Endothelial cell of umbilical vein (primary cell): ENCODE measurements around the gene SNN. TPM values are rescaled to one million over a fixed set of nuclear protein-coding genes. Genes with fewer than 3 reads are reported as not detected.

Source experiments
- BruUV-seq: library from RNA; stranded (reverse); fragments of 400-500 nt; replicated peaks from 2 replicates; lab custom pipeline; 2021; lab: Mats Ljungman, UMichigan
- CTCF ChIA-PET: fragments of 300-600, 350-600 bp; sonication (Branson Sonifier 250); formaldehyde crosslinking; loops from one replicate; lab custom pipeline; 2021; ENCODE audit warnings: antibody characterized with exemption, inconsistent platforms; lab: Charles Lee
- POLR2A ChIA-PET: fragments of 300-600, 350-600 bp; sonication (Branson Sonifier 250); formaldehyde crosslinking; loops from one replicate; lab custom pipeline; 2021; ENCODE audit warnings: antibody characterized with exemption, inconsistent platforms; lab: Charles Lee
- DNase-seq: peaks from one replicate; pipeline ENCODE4 v3.0.0-alpha.2; 2011; ENCODE audit warnings: low read depth, low spot score
- FAIRE-seq: peaks from 2 replicates; lab custom pipeline; 2011; peaks lifted over from hg19 to GRCh38; lab: Jason Lieb, UNC
- H2AFZ ChIP-seq: 2 replicates; pipeline ENCODE4 v1.6.0; 2012; ENCODE audit warnings: low read depth, low read length, control low read depth, inconsistent platforms
- H3K27ac ChIP-seq: 2 replicates; pipeline ENCODE4 v1.5.1; 2011; ENCODE audit warnings: low read depth, mild to moderate bottlenecking, control low read depth, low read length, moderate library complexity; ENCODE audit not compliant: insufficient read depth
- H3K27me3 ChIP-seq, 2 experiments: 2 replicates each; pipeline versions ENCODE4 v1.6.0 to v1.6.1; 2011; ENCODE audit warnings: low read length in 2 of 2, mixed read lengths in 1 of 2; ENCODE audit not compliant: control insufficient read depth in 2 of 2, insufficient read depth in 2 of 2
- H3K36me3 ChIP-seq, 2 experiments: 2 replicates in 1 of 2; 3 replicates in 1 of 2; pipeline ENCODE4 v1.5.1; 2011; ENCODE audit warnings: low read length in 2 of 2, mild to moderate bottlenecking in 1 of 2, moderate library complexity in 1 of 2; ENCODE audit not compliant: control insufficient read depth in 2 of 2, insufficient read depth in 2 of 2; ENCODE audit errors: extremely low read depth in 1 of 2
- H3K4me1 ChIP-seq: 3 replicates; pipeline ENCODE4 v1.5.1; 2011; ENCODE audit warnings: mild to moderate bottlenecking, low read length; ENCODE audit not compliant: control insufficient read depth, insufficient read depth; ENCODE audit errors: extremely low read depth
- H3K4me2 ChIP-seq: 2 replicates; pipeline ENCODE4 v1.6.1; 2011; ENCODE audit warnings: low read length, control low read depth, mixed read lengths; ENCODE audit not compliant: insufficient read depth
- H3K4me3 ChIP-seq, 3 experiments: fragments of 200-600 bp in 1 of 3; sonication (generic), shearing (Covaris generic) in 1 of 3; replicated peaks in 1 of 3; 2 replicates each; pipeline ENCODE4 v1.5.1; 2011 to 2016; ENCODE audit warnings: control low read depth in 3 of 3, low read length in 3 of 3, mild to moderate bottlenecking in 2 of 3, inconsistent platforms in 1 of 3, low read depth in 1 of 3, moderate library complexity in 1 of 3; ENCODE audit not compliant: insufficient read depth in 1 of 3
- H3K79me2 ChIP-seq: 2 replicates; pipeline ENCODE4 v1.6.0; 2012; ENCODE audit warnings: low read length, inconsistent platforms; ENCODE audit not compliant: control insufficient read depth, insufficient read depth
- H3K9ac ChIP-seq: replicated peaks from 2 replicates; pipeline ENCODE3; 2011; ENCODE audit warnings: low read length, control low read depth; ENCODE audit not compliant: insufficient read depth; ENCODE audit errors: extremely low read depth
- H3K9me1 ChIP-seq: replicated peaks from 3 replicates; pipeline ENCODE4 v1.6.0; 2011; ENCODE audit warnings: mild to moderate bottlenecking, low read length; ENCODE audit not compliant: control insufficient read depth, insufficient read depth; ENCODE audit errors: extremely low read depth
- H3K9me3 ChIP-seq: replicated peaks from 2 replicates; pipeline ENCODE4 v1.5.1; 2012; ENCODE audit warnings: low read length, inconsistent platforms; ENCODE audit not compliant: control insufficient read depth, insufficient read depth
- H4K20me1 ChIP-seq: replicated peaks from 2 replicates; pipeline ENCODE3; 2011; ENCODE audit warnings: mild to moderate bottlenecking, low read length; ENCODE audit not compliant: control insufficient read depth, insufficient read depth; ENCODE audit errors: extremely low read depth
- EZH2 ChIP-seq: IDR thresholded peaks from 2 replicates; pipeline ENCODE4 v1.6.1; 2012; ENCODE audit warnings: borderline replicate concordance, low read depth, mild to moderate bottlenecking, moderate library complexity, low read length, inconsistent platforms; ENCODE audit not compliant: severe bottlenecking
- FOS ChIP-seq: IDR thresholded peaks from 2 replicates; pipeline ENCODE4 v1.6.1; 2011; ENCODE audit warnings: mild to moderate bottlenecking, low read length, moderate library complexity, borderline replicate concordance; ENCODE audit not compliant: insufficient read depth
- GATA2 ChIP-seq: IDR thresholded peaks from 2 replicates; pipeline ENCODE4 v1.7.0; 2011; ENCODE audit warnings: low read depth, mild to moderate bottlenecking, moderate library complexity, mixed read lengths, low read length; ENCODE audit not compliant: insufficient read length, insufficient read depth
- JUN ChIP-seq: IDR thresholded peaks from 2 replicates; pipeline ENCODE4 v1.6.1; 2011; ENCODE audit warnings: borderline replicate concordance, low read depth; ENCODE audit not compliant: insufficient read length, insufficient read depth
- MYC ChIP-seq: IDR thresholded peaks from one replicate; pipeline ENCODE4 v1.6.1; 2011; ENCODE audit warnings: mild to moderate bottlenecking, low read depth, low read length
- POLR2A ChIP-seq: IDR thresholded peaks from 2 replicates; pipeline ENCODE4 v1.6.1; 2012; ENCODE audit warnings: low read depth, mild to moderate bottlenecking, control low read depth, low read length
- POLR2AphosphoS5 ChIP-seq: IDR thresholded peaks from 2 replicates; pipeline ENCODE4 v1.6.1; 2012; ENCODE audit warnings: low read depth, mild to moderate bottlenecking, control low read depth, low read length, moderate library complexity; ENCODE audit not compliant: insufficient read depth
- dilution Hi-C: fragments of 300-500 bp; cut with MboI; formaldehyde crosslinking; loops from one replicate; pipeline ENCODE4 v1.15.0; 2019; ENCODE audit warnings: low sequenced_read_pairs; ENCODE audit not compliant: extremely low pct_ligation_motif_present
- intact Hi-C: fragments of 100-400 bp; cut with micrococcal nuclease; formaldehyde crosslinking; loops from one replicate; pipeline ENCODE4 v1.10.0; 2022
- polyA plus RNA-seq, 4 experiments: library from polyadenylated mRNA; depleted of rRNA in 3 of 4; stranded (reverse) in 3 of 4; unstranded in 1 of 4; fragments of >200 nt; gene quantifications; 2 replicates each; pipeline versions ENCODE4 v1.2.1 to v1.2.3, GENCODE V29; 2011 to 2012; ENCODE audit warnings: missing spikeins in 1 of 4
- total RNA-seq: library from RNA; stranded (reverse); gene quantifications from 2 replicates; pipeline ENCODE4 v1.2.3, GENCODE V29; 2021
- TF ChIP-seq, protein P1 (sequence below), 2 donors: IDR thresholded peaks; 1 replicate in 1 of 2; 2 replicates in 1 of 2; pipeline ENCODE4 v1.5.1; 2011; ENCODE audit warnings: low read length in 2 of 2, mild to moderate bottlenecking in 2 of 2, moderate library complexity in 2 of 2, control low read depth in 1 of 2, inconsistent platforms in 1 of 2, low read depth in 1 of 2; ENCODE audit not compliant: insufficient read depth in 1 of 2; ENCODE audit errors: extremely low read depth in 1 of 2
- TF ChIP-seq, protein P2 (sequence below): IDR thresholded peaks from 2 replicates; pipeline ENCODE4 v1.6.1; 2011; ENCODE audit not compliant: insufficient read depth, insufficient read length

The SNN gene
- total and polyA plus RNA-seq, 2 donors (not counting 3 experiments of a cell fraction or from before 2014, with no cell fraction given): 17.7 to 24.1 TPM

DNA sequence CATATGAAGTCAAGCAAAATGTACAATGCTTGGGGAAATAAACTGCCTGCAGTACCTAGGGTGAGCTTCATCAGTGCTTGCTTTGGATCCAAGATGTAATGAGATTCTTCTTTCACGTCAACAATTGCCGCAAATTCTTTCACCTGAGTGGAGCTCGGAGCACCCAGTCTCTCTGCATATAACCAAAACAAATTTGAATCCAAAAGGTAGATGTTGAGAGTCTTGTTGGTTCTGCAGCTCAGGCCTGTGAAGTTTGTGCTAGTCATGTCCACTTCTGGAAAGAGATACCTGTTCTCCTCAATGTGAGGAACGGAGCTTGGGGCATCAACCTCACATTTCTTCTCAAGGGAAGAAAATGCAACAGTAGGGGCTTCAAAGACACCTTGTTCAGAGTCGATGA, 23.0 kb downstream of the SNN start:
- no peaks in the 10 kb centered on the region for H3K4me1 ChIP-seq
- H3K36me3 ChIP-seq: peaks cover 22 to 30% of the 10 kb centered on the region in 2 experiments
- no TSS peak for BruUV-seq
- no peaks in the 10 kb centered on the region for H3K9me3 ChIP-seq
- H3K9ac ChIP-seq: no peak overlapping the region
- dilution Hi-C loops: no loop called here
- H3K27ac ChIP-seq: no peak overlapping the region
- CTCF ChIA-PET: interaction anchor here (0.8 to 3.2 kb wide), 4 partner anchors 9 to 159 kb away, joined by 3 to 16 read pairs (median 4); no protein-coding TSS in a partner anchor
- no peak for DNase-seq
- no peak overlapping the region for H2AFZ ChIP-seq
- no peaks in the 10 kb centered on the region for H4K20me1 ChIP-seq
- TF ChIP-seq MYC (no peak), EZH2 (no peak), FOS (no peak), JUN (no peak), POLR2A (no peak), GATA2 (no peak), POLR2AphosphoS5 (no peak)
- TF ChIP-seq, protein P1, sequence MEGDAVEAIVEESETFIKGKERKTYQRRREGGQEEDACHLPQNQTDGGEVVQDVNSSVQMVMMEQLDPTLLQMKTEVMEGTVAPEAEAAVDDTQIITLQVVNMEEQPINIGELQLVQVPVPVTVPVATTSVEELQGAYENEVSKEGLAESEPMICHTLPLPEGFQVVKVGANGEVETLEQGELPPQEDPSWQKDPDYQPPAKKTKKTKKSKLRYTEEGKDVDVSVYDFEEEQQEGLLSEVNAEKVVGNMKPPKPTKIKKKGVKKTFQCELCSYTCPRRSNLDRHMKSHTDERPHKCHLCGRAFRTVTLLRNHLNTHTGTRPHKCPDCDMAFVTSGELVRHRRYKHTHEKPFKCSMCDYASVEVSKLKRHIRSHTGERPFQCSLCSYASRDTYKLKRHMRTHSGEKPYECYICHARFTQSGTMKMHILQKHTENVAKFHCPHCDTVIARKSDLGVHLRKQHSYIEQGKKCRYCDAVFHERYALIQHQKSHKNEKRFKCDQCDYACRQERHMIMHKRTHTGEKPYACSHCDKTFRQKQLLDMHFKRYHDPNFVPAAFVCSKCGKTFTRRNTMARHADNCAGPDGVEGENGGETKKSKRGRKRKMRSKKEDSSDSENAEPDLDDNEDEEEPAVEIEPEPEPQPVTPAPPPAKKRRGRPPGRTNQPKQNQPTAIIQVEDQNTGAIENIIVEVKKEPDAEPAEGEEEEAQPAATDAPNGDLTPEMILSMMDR (IDR thresholded peaks at IDR 0.05; ENCODE audit: extremely low read depth in 1 of 2, insufficient read depth in 1 of 2, low read depth in 1 of 2, low read length in 2 of 2): no peak
- TF ChIP-seq, protein P2, sequence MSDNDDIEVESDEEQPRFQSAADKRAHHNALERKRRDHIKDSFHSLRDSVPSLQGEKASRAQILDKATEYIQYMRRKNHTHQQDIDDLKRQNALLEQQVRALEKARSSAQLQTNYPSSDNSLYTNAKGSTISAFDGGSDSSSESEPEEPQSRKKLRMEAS: no peak
- no peak for FAIRE-seq
- H3K9me1 ChIP-seq: no peaks in the 10 kb centered on the region
- H3K4me2 ChIP-seq: no peak overlapping the region
- POLR2A ChIA-PET: no interaction called here
- peaks cover 4% of the 10 kb centered on the region for H3K79me2 ChIP-seq
- no peaks in the 10 kb centered on the region for H3K27me3 ChIP-seq
- intact Hi-C loops: no loop called here
- H3K4me3 ChIP-seq: no peak overlapping the region
